ENCODE measurements around the gene CCNJL. TPM values are rescaled to one million over a fixed set of nuclear protein-coding genes. Genes with fewer than 3 reads are reported as not detected.

CCNJL gene
- total and polyA plus RNA-seq, 2 of the 8 experiments (the other 6 are each of a cell fraction or from before 2014, with no cell fraction given) = 34.6 to 44.7 TPM

- Histone ChIP-seq H3K9me3 (ENCODE audit: insufficient read depth in 2 of 2, low read depth in 1 of 2, low read length in 1 of 2) (no peaks in the 10 kb centered on the region), H3K56ac (replicated peaks; ENCODE audit: insufficient read length, low read depth, low read length) (no peak overlapping the region), H4K91ac (replicated peaks; ENCODE audit: insufficient read length, low read length) (no peak overlapping the region), H3K4me3 (ENCODE audit: extremely low read depth in 1 of 4, insufficient read depth in 2 of 4, low read depth in 3 of 4, low read length in 4 of 4) (no peak overlapping the region), H3K14ac (ENCODE audit: insufficient read length) (no peak overlapping the region), H3K36me3 (ENCODE audit: control insufficient read depth in 2 of 4, insufficient read depth in 4 of 4, low read length in 3 of 4) (no peaks in the 10 kb centered on the region), H3K4ac (replicated peaks; ENCODE audit: insufficient read length, low read depth, low read length) (no peak overlapping the region), H3K23ac (ENCODE audit: insufficient read length) (no peak overlapping the region), H2BK5ac (ENCODE audit: low read depth, low read length) (no peak overlapping the region), H3K18ac (ENCODE audit: extremely low read depth, low read length) (no peak overlapping the region), H4K8ac (ENCODE audit: extremely low read depth, insufficient read depth, low read length) (no peak overlapping the region), H2AFZ (ENCODE audit: low read length) (peak overlapping the region; percentile 54; the same call in 1 of the 2 replicates), H3K27me3 (replicated peaks in 1 of 4; ENCODE audit: control insufficient read depth in 3 of 4, extremely low read depth in 1 of 4, insufficient read depth in 3 of 4, low read length in 3 of 4) (no peaks in the 10 kb centered on the region), H3K27ac (ENCODE audit: low read depth, low read length) (no peak overlapping the region), H2BK120ac (replicated peaks; ENCODE audit: low read depth, low read length) (no peak overlapping the region), H3K4me1 (replicated peaks in 1 of 4; ENCODE audit: control insufficient read depth in 3 of 4, insufficient read depth in 4 of 4, low read length in 3 of 4) (peaks cover 0 to 5% (median 1%) of the 10 kb centered on the region in 4 experiments; a peak in 3 of 7 replicates), H2BK15ac (ENCODE audit: low read length) (no peak overlapping the region), H2AK5ac (ENCODE audit: low read depth, low read length) (no peak overlapping the region), H4K20me1 (replicated peaks in 1 of 2; ENCODE audit: control insufficient read depth in 1 of 2, insufficient read depth in 2 of 2, low read length in 2 of 2) (no peaks in the 10 kb centered on the region), H4K5ac (ENCODE audit: insufficient read length, low read depth, low read length) (no peak overlapping the region), H3K4me2 (ENCODE audit: insufficient read depth in 1 of 2, low read depth in 2 of 2, low read length in 2 of 2) (no peak overlapping the region), H2BK12ac (ENCODE audit: low read depth, low read length) (no peak overlapping the region), H2BK20ac (ENCODE audit: low read length) (no peak overlapping the region), H3K79me2 (ENCODE audit: control insufficient read depth in 1 of 2, insufficient read depth in 2 of 2, low read length in 2 of 2) (peaks cover 0 to 13% of the 10 kb centered on the region in 2 experiments; a peak in 3 of 4 replicates), H3K23me2 (ENCODE audit: low read depth, low read length) (peaks cover 5% of the 10 kb centered on the region; the same call in 1 of the 2 replicates), H3K79me1 (ENCODE audit: low read depth, low read length) (peaks cover 3% of the 10 kb centered on the region; the same call in 1 of the 2 replicates), H3K9ac (replicated peaks in 1 of 4; ENCODE audit: extremely low read depth in 1 of 4, low read depth in 3 of 4, low read length in 3 of 4) (no peak overlapping the region)
- no peak for DNase-seq (ENCODE audit: low read depth in 1 of 2, low spot score in 2 of 2)
- POLR2A ChIA-PET (ENCODE audit: partially characterized antibody) = interaction anchor here (0.9 kb wide), 1 partner anchor 14 kb away, joined by 3 read pairs; no protein-coding TSS in a partner anchor
- 88% methylated on average over 1 of the region's 1 CpG; no CpG with 5 or more reads in 1 of the 2 experiments for WGBS, 2 experiments (ENCODE audit: extremely low coverage in 1 of 2, insufficient coverage in 1 of 2, insufficient read length in 1 of 2, insufficient replicate concordance in 2 of 2, low coverage in 1 of 2, low lambda C conversion rate in 2 of 2, missing lambda C conversion rate in 1 of 2)
- TF ChIP-seq ASH2L (IDR thresholded peaks at IDR 0.05; ENCODE audit: low read length) (no peak), EP300 (IDR thresholded peaks at IDR 0.05; ENCODE audit: borderline replicate concordance in 1 of 2, low read depth in 2 of 2, low read length in 2 of 2) (no peak), TAF1 (IDR thresholded peaks at IDR 0.05; ENCODE audit: low read depth, low read length) (no peak), MAFK (IDR thresholded peaks at IDR 0.05; ENCODE audit: low read depth, low read length) (peak; percentile 52; the same call in 1 of the 2 replicates), BACH1 (IDR thresholded peaks at IDR 0.05; ENCODE audit: low read length) (peak; percentile 87), SRF (IDR thresholded peaks at IDR 0.05; ENCODE audit: low read depth, low read length) (no peak), POLR2A (IDR thresholded peaks at IDR 0.05; ENCODE audit: control extremely low read depth in 1 of 2, low read depth in 2 of 2, low read length in 2 of 2) (no peak), CHD1 (IDR thresholded peaks at IDR 0.05; ENCODE audit: low read depth, low read length) (no peak)
- no peak for FAIRE-seq
- CTCF ChIA-PET (ENCODE audit: partially characterized antibody) = interaction anchor here (0.7 to 1.9 kb wide), 6 partner anchors 12 to 953 kb away, joined by 3 to 5 read pairs (median 4); no protein-coding TSS in a partner anchor
Observed at GRCh38 chr5:160315968-160316367, 3.6 kb upstream of the CCNJL start.

All from H1 (cell line).